GF-D8 (cell line): ENCODE measurements around the gene ROR2.

Experiments used
- DNase-seq: peaks from one replicate; lab custom pipeline; 2025; lab: John Stamatoyannopoulos, UW

Gene ROR2

GRCh38 chr9:91736898-91737601 is 213.0 kb downstream of the ROR2 start:
- DNase-seq, result no peak

GRCh38 chr9:91736311-91736710 is 213.7 kb downstream of the ROR2 start:
- DNase-seq, result no peak

- DNase-seq, result no peak
These were observed 215.0 kb downstream of the ROR2 start for GRCh38 chr9:91735049-91735448.

DNA sequence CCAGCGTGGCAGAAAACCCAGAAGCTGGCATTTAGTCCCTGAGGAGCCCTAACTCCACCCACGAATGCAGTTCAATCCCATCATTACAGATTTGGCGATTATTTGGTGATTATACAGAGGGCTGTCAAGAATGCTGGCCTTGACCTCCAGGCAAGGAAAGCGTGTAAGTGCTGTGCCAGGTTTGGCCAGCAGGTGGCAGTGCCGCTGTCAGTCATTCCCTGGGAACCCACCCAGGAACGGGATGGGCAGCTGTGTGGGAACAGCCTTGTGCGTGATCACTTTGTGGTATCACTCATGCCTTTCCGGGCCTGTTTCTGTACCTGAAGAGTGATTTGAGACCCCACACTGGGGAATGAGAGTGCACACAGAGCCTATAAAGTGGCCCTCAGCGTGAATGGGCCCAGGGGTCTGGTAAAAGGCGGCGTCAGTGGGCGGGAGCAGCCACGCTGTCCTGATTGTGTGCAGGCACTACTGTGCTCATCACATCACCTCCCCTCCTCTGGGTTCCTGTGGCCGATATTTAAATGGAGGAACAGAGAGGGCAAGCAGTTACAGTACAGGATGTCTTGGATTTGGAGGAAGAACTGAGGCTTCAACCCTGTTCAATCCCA is 215.6 kb downstream of the ROR2 start:
- DNase-seq, result no peak

DNA sequence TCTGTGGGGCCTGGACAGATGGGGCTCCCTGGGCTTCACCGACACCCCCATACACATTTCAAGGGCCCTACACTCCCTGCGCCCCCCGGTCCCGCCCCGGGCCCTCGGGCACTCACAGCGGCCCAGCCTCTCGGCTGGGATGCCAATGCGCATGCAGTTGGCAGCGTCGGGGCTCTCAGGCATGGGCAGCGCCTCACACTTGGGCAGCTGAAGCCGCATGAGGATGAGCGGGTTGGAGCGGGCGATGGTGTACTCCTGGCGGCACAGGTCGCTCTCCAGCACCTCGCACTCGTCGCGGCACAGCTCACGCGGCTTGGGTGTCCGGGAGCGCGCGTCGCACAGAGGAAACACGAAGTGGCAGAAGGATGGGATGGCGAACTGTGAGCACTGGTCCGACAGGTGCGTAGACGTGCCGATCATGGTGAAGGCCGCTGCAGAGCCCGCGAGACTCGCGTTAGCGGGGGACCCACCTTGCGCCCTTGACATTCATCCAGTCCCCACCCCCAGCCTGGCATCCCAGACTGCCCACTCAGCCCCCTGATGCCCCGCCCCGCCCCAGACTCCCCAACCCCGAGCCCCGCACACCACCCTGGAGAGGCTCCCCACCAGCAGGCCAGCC is 216.9 kb downstream of the ROR2 start:
- no peak for DNase-seq

DNA sequence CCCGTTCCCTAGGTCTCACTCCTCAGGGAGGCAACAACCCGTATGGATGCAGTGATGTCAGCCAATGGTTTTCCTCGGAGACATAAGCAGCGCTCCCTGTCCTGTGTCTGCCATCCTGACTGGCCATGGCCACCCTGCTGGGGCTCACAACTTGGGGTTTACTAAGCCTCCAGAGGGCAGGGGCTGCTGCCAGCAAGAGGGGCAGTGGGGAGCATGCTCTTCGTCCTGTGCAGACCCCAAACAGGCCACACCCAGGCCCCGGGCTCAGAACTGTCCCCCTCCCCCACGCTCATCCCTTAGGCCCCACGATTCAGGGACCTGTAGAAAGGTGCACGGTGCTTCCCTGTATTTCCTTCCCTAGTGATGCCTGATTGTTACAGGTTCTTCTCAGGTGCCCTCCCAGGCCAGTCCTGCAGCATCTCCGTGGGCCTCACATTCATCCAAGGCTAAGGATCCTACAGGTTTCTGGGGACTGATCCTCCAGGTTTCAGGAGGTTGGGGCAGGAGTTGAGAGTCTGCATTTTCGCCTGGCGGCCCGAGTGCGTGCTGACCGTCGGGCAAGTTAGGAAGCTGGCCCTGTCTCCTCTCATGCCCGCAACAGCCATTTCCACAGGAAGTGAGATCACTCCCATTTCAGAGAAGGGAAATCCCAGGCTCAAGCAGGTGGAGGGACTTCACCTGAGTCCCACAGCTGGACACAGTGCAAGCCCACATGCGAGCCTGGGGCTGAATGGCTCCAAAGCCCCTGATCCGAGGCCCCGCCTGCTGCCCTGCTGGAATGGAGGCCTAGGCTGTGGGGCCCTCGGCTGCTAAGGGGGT is 217.6 kb downstream of the ROR2 start:
- no peak for DNase-seq

DNA sequence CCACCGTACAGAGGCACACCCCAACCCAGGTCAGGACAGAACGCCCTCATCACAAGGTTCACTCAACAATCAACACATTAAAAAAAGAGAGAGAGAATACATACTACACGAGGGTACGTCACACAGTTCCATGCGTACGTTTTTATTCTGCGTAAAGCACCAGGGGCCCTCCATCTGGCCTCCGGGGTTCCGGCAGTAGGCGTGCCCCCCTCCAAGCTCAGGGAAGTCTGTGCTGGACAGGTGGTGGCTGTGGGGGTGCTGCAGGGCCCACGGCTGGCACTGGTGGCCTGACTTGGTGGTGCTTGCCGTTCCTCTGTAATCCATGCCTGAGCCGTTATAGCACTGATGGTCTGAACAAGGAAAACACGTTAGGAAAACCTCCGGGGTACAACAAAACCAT is 219.2 kb downstream of the ROR2 start:
- DNase-seq, result no peak

DNA sequence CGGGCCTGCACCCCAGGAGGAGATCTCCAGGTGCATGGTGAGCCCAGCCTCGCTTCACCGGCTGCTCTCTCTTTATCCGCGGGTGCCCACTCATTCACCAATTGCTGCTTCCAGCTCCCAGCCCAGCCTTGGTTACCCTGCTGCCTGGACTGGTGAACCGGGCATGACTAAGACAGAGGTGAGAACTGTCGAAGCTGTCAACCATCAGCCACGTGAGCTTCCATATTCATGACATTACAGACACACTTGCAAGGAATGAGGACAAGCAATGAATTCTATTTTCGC is 220.5 kb downstream of the ROR2 start:
- DNase-seq, result no peak

- DNase-seq, result no peak
These were observed 222.1 kb downstream of the ROR2 start for GRCh38 chr9:91727972-91728371.

DNA sequence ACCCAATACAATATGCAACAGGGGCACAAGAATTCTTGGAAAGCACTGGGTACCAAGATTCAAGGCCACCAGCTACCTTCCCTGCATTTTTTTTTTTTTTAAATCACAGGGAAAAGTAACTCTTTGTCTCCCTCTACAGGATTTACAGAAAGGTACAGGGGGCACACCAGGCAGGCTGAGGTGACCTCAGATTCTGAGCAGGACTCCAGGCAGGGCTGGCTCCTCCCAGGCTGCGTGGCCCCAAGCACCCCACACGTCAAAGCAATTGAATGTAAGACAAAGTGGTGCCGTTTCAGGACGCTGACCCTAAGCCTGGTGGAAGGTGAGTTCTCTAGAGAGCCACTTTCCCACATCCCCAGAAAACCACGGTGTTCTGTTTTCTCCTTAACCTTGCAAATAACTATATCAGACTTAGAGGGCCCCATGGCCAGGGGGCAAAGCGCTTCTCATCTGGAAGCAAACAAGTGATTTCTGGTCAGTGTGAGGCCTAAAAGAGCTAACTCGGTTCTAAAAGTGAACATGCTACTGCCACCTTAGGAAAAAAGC is 222.6 kb downstream of the ROR2 start:
- no peak for DNase-seq

- no peak for DNase-seq
These were observed 223.5 kb downstream of the ROR2 start for GRCh38 chr9:91726406-91727100.

GRCh38 chr9:91725651-91726050 is 224.4 kb downstream of the ROR2 start:
- DNase-seq, result no peak

GRCh38 chr9:91724609-91725505 is 225.2 kb downstream of the ROR2 start:
- no peak for DNase-seq

DNA sequence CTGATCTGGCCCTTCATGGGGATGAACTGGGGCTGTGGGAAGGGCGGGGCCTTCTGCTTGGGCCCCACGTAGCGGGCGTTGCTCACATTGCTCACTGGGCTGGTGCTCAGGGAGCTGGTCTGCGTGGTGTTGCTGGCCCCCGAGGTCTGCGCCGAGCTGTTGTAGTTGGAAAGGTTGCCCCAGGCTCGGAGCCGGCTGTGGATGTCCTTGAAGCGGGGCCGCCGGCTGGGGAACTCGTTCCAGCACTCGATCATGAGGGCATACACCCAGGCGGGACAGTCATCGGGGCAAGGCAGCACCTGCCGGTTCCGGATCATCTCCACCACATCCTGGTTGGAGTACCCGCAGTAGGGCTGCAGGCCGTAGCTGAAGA is 226.0 kb downstream of the ROR2 start:
- no peak for DNase-seq

DNA sequence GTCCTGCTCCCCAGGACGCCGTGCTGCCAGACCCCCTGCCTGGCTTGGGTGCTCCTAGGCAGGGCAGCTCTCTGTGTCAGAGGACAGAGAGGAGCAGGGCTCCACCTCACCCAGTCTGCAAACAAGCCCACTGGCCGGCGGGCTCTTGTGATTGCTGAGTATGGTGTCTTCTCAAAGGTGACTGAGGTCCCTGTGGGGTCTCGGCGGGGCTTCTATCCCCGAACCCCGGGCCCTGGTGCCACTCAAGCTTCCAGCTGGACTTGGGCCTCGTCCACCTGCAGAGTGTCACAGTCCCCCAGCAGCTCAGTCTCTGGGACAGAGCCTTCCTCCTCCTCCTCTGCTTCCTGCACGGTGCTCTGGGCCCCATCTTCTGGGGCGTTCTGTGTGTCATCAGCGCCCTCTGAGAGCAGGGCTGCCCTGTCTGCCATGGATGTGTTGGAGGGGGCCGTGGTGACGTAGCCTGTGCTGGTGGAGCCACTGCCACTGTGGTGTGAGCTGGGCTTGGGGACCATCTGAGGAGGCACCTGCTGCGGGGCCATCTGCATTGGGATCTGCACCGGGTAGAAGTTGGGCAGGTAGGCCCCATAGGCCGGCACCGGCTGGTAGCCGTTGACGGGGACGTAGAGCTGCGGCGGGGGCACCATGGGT is 226.5 kb downstream of the ROR2 start:
- no peak for DNase-seq

- no peak for DNase-seq
These were observed 229.0 kb downstream of the ROR2 start for GRCh38 chr9:91720751-91721705.

DNA sequence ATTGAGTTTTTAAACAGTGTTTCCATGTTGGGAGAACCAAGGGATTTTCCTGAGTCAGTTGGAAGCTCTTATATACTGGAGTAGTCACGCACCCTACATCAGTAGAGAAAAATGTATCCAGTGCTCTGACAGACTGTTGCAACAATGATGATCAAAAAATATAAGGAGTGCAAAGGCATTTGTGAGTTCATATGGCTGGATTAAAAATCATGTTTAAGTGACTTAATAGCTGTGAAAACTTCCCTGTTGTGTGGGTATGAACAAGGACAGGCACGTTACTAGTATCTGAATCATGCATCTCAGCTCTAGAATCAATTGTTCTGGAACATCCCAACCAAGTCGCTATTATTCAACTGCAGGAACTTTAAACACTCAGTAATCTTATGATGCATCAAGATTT is 229.7 kb downstream of the ROR2 start:
- no peak for DNase-seq

- DNase-seq, result no peak
These were observed 232.0 kb downstream of the ROR2 start for GRCh38 chr9:91718071-91718470.

- DNase-seq, result no peak
These were observed 233.2 kb downstream of the ROR2 start for GRCh38 chr9:91716815-91717214.
